ENCODE results near the gene C2CD4C. TPM values are rescaled to one million over a fixed set of nuclear protein-coding genes. Genes with fewer than 3 reads are reported as not detected.

C2CD4C gene
- total RNA-seq, 1 experiment from 2014 or later: 7.1 TPM

DNA sequence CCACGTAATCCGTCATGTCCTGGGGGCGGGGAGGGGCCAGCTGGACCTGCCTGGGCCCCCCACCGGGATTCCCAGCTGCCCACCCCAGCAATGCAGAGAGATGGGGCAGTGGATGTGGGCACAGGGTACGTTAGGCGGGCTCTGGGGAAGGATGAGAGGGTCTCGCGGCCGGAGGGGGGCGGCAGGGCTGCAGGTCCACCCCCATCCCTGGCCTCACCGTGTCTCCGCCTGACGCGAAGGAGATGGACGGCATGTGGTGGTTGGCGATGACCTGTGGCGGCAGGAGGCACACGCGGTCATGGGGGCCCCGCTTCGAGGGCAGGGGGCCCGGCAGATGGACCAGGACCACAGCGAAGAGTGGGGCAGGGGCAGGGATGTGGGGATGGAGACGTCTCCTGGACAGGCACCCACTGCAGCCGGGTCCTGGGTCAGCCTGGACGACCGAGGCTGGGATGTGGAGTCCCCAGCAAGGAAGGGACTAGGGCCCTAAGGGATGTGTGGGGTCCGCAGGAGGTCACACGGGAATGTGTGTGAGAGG is 27.5 kb upstream of the C2CD4C start:
- no peaks in the 10 kb centered on the region for H3K9me2 ChIP-seq (ENCODE audit: insufficient read depth)
- no peaks in the 10 kb centered on the region for H3K27me3 ChIP-seq (ENCODE audit: insufficient read depth, low read length)
- ATAC-seq (no peak), DNase-seq (ENCODE audit: low read depth, low spot score) (no peak)
- H3K4me1 ChIP-seq (ENCODE audit: control insufficient read depth in 1 of 2, insufficient read depth in 2 of 2, low read length in 2 of 2): no peaks in the 10 kb centered on the region
- no peaks in the 10 kb centered on the region for H3K9me3 ChIP-seq (ENCODE audit: control insufficient read depth in 1 of 2, insufficient read depth in 1 of 2, low read depth in 1 of 2, low read length in 2 of 2)
- no TSS peak for BruUV-seq (replicated peaks)
- no peak overlapping the region for H3K4me2 ChIP-seq (ENCODE audit: low read length)
- no peak for TF ChIP-seq SRF (IDR thresholded peaks at IDR 0.05; ENCODE audit: low read depth)
- TF ChIP-seq FOSL1 (IDR thresholded peaks at IDR 0.05; ENCODE audit: low read depth): no peak
- no peak for TF ChIP-seq EGR1 (IDR thresholded peaks at IDR 0.05; ENCODE audit: low read depth)
- TF ChIP-seq, protein P1, sequence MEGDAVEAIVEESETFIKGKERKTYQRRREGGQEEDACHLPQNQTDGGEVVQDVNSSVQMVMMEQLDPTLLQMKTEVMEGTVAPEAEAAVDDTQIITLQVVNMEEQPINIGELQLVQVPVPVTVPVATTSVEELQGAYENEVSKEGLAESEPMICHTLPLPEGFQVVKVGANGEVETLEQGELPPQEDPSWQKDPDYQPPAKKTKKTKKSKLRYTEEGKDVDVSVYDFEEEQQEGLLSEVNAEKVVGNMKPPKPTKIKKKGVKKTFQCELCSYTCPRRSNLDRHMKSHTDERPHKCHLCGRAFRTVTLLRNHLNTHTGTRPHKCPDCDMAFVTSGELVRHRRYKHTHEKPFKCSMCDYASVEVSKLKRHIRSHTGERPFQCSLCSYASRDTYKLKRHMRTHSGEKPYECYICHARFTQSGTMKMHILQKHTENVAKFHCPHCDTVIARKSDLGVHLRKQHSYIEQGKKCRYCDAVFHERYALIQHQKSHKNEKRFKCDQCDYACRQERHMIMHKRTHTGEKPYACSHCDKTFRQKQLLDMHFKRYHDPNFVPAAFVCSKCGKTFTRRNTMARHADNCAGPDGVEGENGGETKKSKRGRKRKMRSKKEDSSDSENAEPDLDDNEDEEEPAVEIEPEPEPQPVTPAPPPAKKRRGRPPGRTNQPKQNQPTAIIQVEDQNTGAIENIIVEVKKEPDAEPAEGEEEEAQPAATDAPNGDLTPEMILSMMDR (IDR thresholded peaks at IDR 0.05 in 2 of 3, conservative IDR thresholded peaks at IDR 0.05 in 1 of 3; ENCODE audit: borderline replicate concordance in 1 of 3, insufficient read depth in 1 of 3, low read depth in 2 of 3, low read length in 2 of 3): no peak
- TF ChIP-seq, protein P2, sequence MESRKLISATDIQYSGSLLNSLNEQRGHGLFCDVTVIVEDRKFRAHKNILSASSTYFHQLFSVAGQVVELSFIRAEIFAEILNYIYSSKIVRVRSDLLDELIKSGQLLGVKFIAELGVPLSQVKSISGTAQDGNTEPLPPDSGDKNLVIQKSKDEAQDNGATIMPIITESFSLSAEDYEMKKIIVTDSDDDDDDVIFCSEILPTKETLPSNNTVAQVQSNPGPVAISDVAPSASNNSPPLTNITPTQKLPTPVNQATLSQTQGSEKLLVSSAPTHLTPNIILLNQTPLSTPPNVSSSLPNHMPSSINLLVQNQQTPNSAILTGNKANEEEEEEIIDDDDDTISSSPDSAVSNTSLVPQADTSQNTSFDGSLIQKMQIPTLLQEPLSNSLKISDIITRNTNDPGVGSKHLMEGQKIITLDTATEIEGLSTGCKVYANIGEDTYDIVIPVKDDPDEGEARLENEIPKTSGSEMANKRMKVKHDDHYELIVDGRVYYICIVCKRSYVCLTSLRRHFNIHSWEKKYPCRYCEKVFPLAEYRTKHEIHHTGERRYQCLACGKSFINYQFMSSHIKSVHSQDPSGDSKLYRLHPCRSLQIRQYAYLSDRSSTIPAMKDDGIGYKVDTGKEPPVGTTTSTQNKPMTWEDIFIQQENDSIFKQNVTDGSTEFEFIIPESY (IDR thresholded peaks at IDR 0.05; ENCODE audit: extremely low read depth, insufficient replicate concordance, low read length): no peak
- TF ChIP-seq ZFX (IDR thresholded peaks at IDR 0.05): no peak
- no peak for TF ChIP-seq POLR2AphosphoS5 (IDR thresholded peaks at IDR 0.05; ENCODE audit: low read depth, low read length)
- no peak for TF ChIP-seq YY1 (IDR thresholded peaks at IDR 0.05; ENCODE audit: extremely low read depth, insufficient replicate concordance, low read depth, low read length)
- TF ChIP-seq, protein P3, sequence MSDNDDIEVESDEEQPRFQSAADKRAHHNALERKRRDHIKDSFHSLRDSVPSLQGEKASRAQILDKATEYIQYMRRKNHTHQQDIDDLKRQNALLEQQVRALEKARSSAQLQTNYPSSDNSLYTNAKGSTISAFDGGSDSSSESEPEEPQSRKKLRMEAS (IDR thresholded peaks at IDR 0.05): no peak
- ChIA-PET CTCF (no interaction called here), RAD21 (ENCODE audit: low non-redundant PET in 1 of 2, low total read pairs in 2 of 2, uncharacterized antibody in 2 of 2, unreplicated experiment in 2 of 2) (no interaction called here), POLR2A (no interaction called here)
- intact Hi-C loops (cut with micrococcal nuclease): no loop called here
- H3K9ac ChIP-seq (ENCODE audit: low read length): no peak overlapping the region
- H2AFZ ChIP-seq (ENCODE audit: low read depth, low read length, poor library complexity, severe bottlenecking): no peak overlapping the region
- no peaks in the 10 kb centered on the region for H4K20me1 ChIP-seq (ENCODE audit: insufficient read depth)
- no peaks in the 10 kb centered on the region for H3K79me2 ChIP-seq (ENCODE audit: insufficient read depth, low read length)
- no peak overlapping the region for H3K4me3 ChIP-seq (replicated peaks in 1 of 2; ENCODE audit: low read depth in 1 of 2, low read length in 2 of 2)
- H3K27ac ChIP-seq (ENCODE audit: low read depth, low read length): no peak overlapping the region
- no peaks in the 10 kb centered on the region for H3K36me3 ChIP-seq (ENCODE audit: control insufficient read depth in 1 of 2, insufficient read depth in 2 of 2, low read length in 2 of 2)

All from HCT116 (cell line).